PC-3 (cell line): Measurements from ENCODE around the gene TBX6. TPM values are rescaled to one million over a fixed set of nuclear protein-coding genes. Genes with fewer than 3 reads are reported as not detected.
"Not testable (repeated sequence)": the region's sequence is repeated elsewhere in the genome, so short reads cannot be mapped to it uniquely, and the experiment has no call there.

Source experiments
- ATAC-seq: fragments of 200-7000 bp; cut with Tn5 transposase; 2 replicates; pipeline ENCODE4 v1.9.1; 2020; ENCODE audit warnings: mild to moderate bottlenecking, moderate library complexity
- BruUV-seq: library from RNA; stranded (reverse); fragments of 400-500 nt; replicated peaks from 2 replicates; lab custom pipeline; 2021; lab: Mats Ljungman, UMichigan
- CTCF ChIA-PET: fragments of 300-600 bp; sonication (Branson Sonifier 250); formaldehyde crosslinking; loops from one replicate; lab custom pipeline; 2022; ENCODE audit warnings: antibody characterized with exemption; lab: Charles Lee
- POLR2A ChIA-PET: fragments of 300-600 bp; sonication (Branson Sonifier 250); formaldehyde crosslinking; loops from one replicate; lab custom pipeline; 2022; ENCODE audit warnings: antibody characterized with exemption; ENCODE audit not compliant: unreplicated experiment; lab: Charles Lee
- DNase-seq: peaks from one replicate; pipeline ENCODE4 v3.0.0-alpha.2; 2015
- H2AFZ ChIP-seq: fragments of 300-600 bp; sonication (generic); 2 replicates; pipeline ENCODE4 v1.6.0; 2016; ENCODE audit warnings: antibody characterized with exemption, low read length
- H3F3A ChIP-seq: fragments of 300-600 bp; sonication (generic); one replicate; pipeline ENCODE4 v1.6.0; 2017; ENCODE audit warnings: antibody characterized with exemption, low read length, control low read depth, mild to moderate bottlenecking; ENCODE audit not compliant: unreplicated experiment
- H3K27ac ChIP-seq: fragments of 300-600 bp; sonication (generic); 2 replicates; pipeline ENCODE4 v1.5.1; 2016; ENCODE audit warnings: mild to moderate bottlenecking, low read length
- H3K27me3 ChIP-seq: fragments of 300-600 bp; sonication (generic); 2 replicates; pipeline ENCODE4 v1.6.1; 2016; ENCODE audit warnings: low read length, mixed read lengths
- H3K36me3 ChIP-seq: fragments of 300-600 bp; sonication (generic); 2 replicates; pipeline ENCODE4 v1.6.1; 2016; ENCODE audit warnings: low read depth, mixed run types, low read length, mixed read lengths
- H3K4me1 ChIP-seq: fragments of 300-600 bp; sonication (generic); 2 replicates; pipeline ENCODE4 v1.5.1; 2016; ENCODE audit warnings: low read length; ENCODE audit not compliant: insufficient read depth
- H3K4me2 ChIP-seq: fragments of 300-600 bp; sonication (generic); 2 replicates; pipeline ENCODE4 v1.6.0; 2016; ENCODE audit warnings: low read length
- H3K4me3 ChIP-seq: fragments of 300-600 bp; sonication (generic); 2 replicates; pipeline ENCODE4 v1.5.1; 2016; ENCODE audit warnings: mild to moderate bottlenecking, low read length, mixed read lengths
- H3K79me2 ChIP-seq: fragments of 300-600 bp; sonication (generic); 2 replicates; pipeline ENCODE4 v1.6.1; 2017; ENCODE audit warnings: low read length, mixed read lengths
- H3K9ac ChIP-seq: fragments of 300-600 bp; sonication (generic); 2 replicates; pipeline ENCODE4 v1.6.0; 2016; ENCODE audit warnings: mild to moderate bottlenecking, low read length
- H3K9me2 ChIP-seq: fragments of 300-600 bp; sonication (generic); replicated peaks from 2 replicates; pipeline ENCODE4 v1.6.1; 2016; ENCODE audit warnings: mixed run types, low read length, mixed read lengths
- H3K9me3 ChIP-seq: fragments of 300-600 bp; sonication (generic); 2 replicates; pipeline ENCODE4 v1.6.1; 2016; ENCODE audit warnings: low read length, mixed read lengths
- H4K20me1 ChIP-seq: fragments of 300-600 bp; sonication (generic); 2 replicates; pipeline ENCODE4 v1.6.1; 2016; ENCODE audit warnings: low read length, mixed read lengths
- CTCF ChIP-seq: fragments of 300-600 bp; sonication (generic); conservative IDR thresholded peaks from 2 replicates; pipeline ENCODE4 v1.5.1; 2017; ENCODE audit warnings: antibody characterized with exemption, low read depth, mild to moderate bottlenecking, low read length
- EZH2 ChIP-seq: fragments of 300-600 bp; sonication (generic); IDR thresholded peaks from one replicate; pipeline ENCODE4 v1.6.1; 2017; ENCODE audit warnings: antibody characterized with exemption, mild to moderate bottlenecking, low read length; ENCODE audit not compliant: unreplicated experiment
- EZH2phosphoT487 ChIP-seq: fragments of 300-600 bp; sonication (generic); IDR thresholded peaks from 2 replicates; pipeline ENCODE4 v1.6.1; 2018; ENCODE audit warnings: mild to moderate bottlenecking, antibody characterized with exemption, low read length, borderline replicate concordance
- intact Hi-C: fragments of 100-400 bp; cut with micrococcal nuclease; formaldehyde crosslinking; loops from 2 replicates; pipeline ENCODE4 v1.9.0; 2023
- total RNA-seq: library from RNA; depleted of rRNA; stranded (reverse); fragments of >200 nt; gene quantifications from 2 replicates; pipeline ENCODE4 v1.2.3, GENCODE V29; 2014

TBX6 gene
- total RNA-seq, 1 experiment from 2014 or later, result 1.1 TPM

GRCh38 chr16:30046588-30046987, 45.1 kb downstream of the TBX6 start:
- Histone ChIP-seq H3K27ac (no peak overlapping the region), H3K4me1 (0 out of 2 replicates have a peak, but pooled peaks cover 1% of the 10 kb centered on the region), H4K20me1 (no peaks in the 10 kb centered on the region), H3K9me3 (no peaks in the 10 kb centered on the region), H3K4me2 (no peak overlapping the region), H2AFZ (no peak overlapping the region), H3F3A (no peaks in the 10 kb centered on the region), H3K36me3 (no peaks in the 10 kb centered on the region), H3K27me3 (no peaks in the 10 kb centered on the region), H3K79me2 (no peaks in the 10 kb centered on the region), H3K9ac (no peak overlapping the region), H3K9me2 (no peaks in the 10 kb centered on the region), H3K4me3 (no peak overlapping the region)
- DNase-seq (no peak), ATAC-seq (no peak)
- intact Hi-C loops, result no loop called here
- BruUV-seq, result no TSS peak
- TF ChIP-seq CTCF, result no peak
- no peak for TF ChIP-seq EZH2
- no peak for TF ChIP-seq EZH2phosphoT487
- ChIA-PET POLR2A (no interaction called here), CTCF (no interaction called here)

- Histone ChIP-seq H3F3A (no peaks in the 10 kb centered on the region), H3K36me3 (no peaks in the 10 kb centered on the region), H3K9me2 (no peaks in the 10 kb centered on the region), H3K9ac (no peak overlapping the region), H3K4me1 (no peaks in the 10 kb centered on the region), H3K9me3 (no peaks in the 10 kb centered on the region), H3K79me2 (no peaks in the 10 kb centered on the region), H3K27me3 (no peaks in the 10 kb centered on the region), H3K4me2 (no peak overlapping the region), H3K4me3 (no peak overlapping the region), H4K20me1 (no peaks in the 10 kb centered on the region), H3K27ac (no peak overlapping the region), H2AFZ (no peak overlapping the region)
- ATAC-seq (no peak), DNase-seq (no peak)
- intact Hi-C loops, result no loop called here
- no peak for TF ChIP-seq EZH2
- no peak for TF ChIP-seq EZH2phosphoT487
- TF ChIP-seq CTCF, result no peak
- no TSS peak for BruUV-seq
- POLR2A ChIA-PET, result no interaction called here
- CTCF ChIA-PET, result no interaction called here
Measured at GRCh38 chr16:30046178-30046577, 45.5 kb downstream of the TBX6 start.

GRCh38 chr16:30041841-30042240, 49.9 kb downstream of the TBX6 start:
- no peaks in the 10 kb centered on the region for H3K9me2 ChIP-seq
- H3K4me3 ChIP-seq, result no peak overlapping the region
- no peaks in the 10 kb centered on the region for H4K20me1 ChIP-seq
- no peak overlapping the region for H3K27ac ChIP-seq
- BruUV-seq, result no TSS peak
- no peaks in the 10 kb centered on the region for H3K79me2 ChIP-seq
- peak; percentile 67 for DNase-seq
- H3K9me3 ChIP-seq, result no peaks in the 10 kb centered on the region
- H3K27me3 ChIP-seq, result no peaks in the 10 kb centered on the region
- intact Hi-C loops, result no loop called here
- POLR2A ChIA-PET, result no interaction called here
- CTCF ChIA-PET, result no interaction called here
- peak; percentile 52 for TF ChIP-seq CTCF
- no peak for TF ChIP-seq EZH2phosphoT487
- TF ChIP-seq EZH2, result no peak
- no peaks in the 10 kb centered on the region for H3K4me1 ChIP-seq
- no peak overlapping the region for H3K9ac ChIP-seq
- 0 out of 2 replicates have a peak overlapping the region, but pooled peaks have one; percentile 28 for H3K4me2 ChIP-seq
- no peak for ATAC-seq
- H3K36me3 ChIP-seq, result no peaks in the 10 kb centered on the region
- H3F3A ChIP-seq, result no peaks in the 10 kb centered on the region
- 0 out of 2 replicates have a peak overlapping the region, but pooled peaks have one; percentile 48 for H2AFZ ChIP-seq

GRCh38 chr16:30040690-30041089, 51.0 kb downstream of the TBX6 start:
- POLR2A ChIA-PET, H3K27ac ChIP-seq: not testable (repeated sequence)

More at GRCh38 chr16:30040690-30041089, 51.0 kb downstream of the TBX6 start:
- CTCF ChIA-PET, H3K9me3 ChIP-seq, DNase-seq, H3K4me2 ChIP-seq, ATAC-seq, H3F3A ChIP-seq, H2AFZ ChIP-seq, H4K20me1 ChIP-seq, BruUV-seq, H3K9me2 ChIP-seq, intact Hi-C loops, H3K4me1 ChIP-seq, H3K9ac ChIP-seq, H3K79me2 ChIP-seq, H3K36me3 ChIP-seq, H3K4me3 ChIP-seq, H3K27me3 ChIP-seq: not testable (repeated sequence)
